ENCODE results near the gene MID1. TPM values are rescaled to one million over a fixed set of nuclear protein-coding genes. Genes with fewer than 3 reads are reported as not detected.

The MID1 gene
- total RNA-seq, 1 experiment from 2014 or later = 32.4 TPM

DNA sequence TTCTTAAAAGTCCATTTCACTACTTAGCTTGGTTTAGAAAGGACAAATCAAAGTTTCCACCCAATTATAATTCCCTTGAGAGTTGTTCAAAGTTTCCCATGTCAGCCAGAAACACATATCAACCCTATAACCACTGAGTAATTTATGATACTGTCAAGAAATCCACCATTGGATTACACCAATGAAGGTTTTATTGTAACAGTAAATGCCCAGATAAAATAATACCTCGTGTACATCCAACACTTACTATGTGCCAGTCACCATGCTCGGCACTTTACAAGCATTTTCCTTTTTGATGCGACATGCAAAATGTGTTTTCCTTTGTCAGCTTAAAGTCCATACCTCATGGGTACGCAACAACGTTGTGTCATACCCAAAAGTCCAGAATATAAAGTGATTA lies 64.0 kb downstream of the MID1 start:
- Histone ChIP-seq H3K36me3 (ENCODE audit: control insufficient read depth, insufficient read depth, low read length) (no peaks in the 10 kb centered on the region), H3K27ac (ENCODE audit: low read length) (no peak overlapping the region), H3K9me3 (ENCODE audit: control insufficient read depth, insufficient read depth, low read depth, low read length) (no peaks in the 10 kb centered on the region), H3K4me3 (ENCODE audit: low read depth in 2 of 2, low read length in 2 of 2) (no peak overlapping the region), H3K4me1 (ENCODE audit: control insufficient read depth, insufficient read depth, low read length) (no peaks in the 10 kb centered on the region; the same call in 1 of the 2 replicates), H3K27me3 (ENCODE audit: control insufficient read depth, insufficient read depth, low read length) (no peaks in the 10 kb centered on the region)
- intact Hi-C loops (cut with micrococcal nuclease; ENCODE audit: unreplicated experiment) = no loop called here
- no peak for DNase-seq (ENCODE audit: low read depth, low spot score)
- TF ChIP-seq TCF7L2 (IDR thresholded peaks at IDR 0.05; ENCODE audit: low read depth, low read length) (no peak), POLR2AphosphoS5 (IDR thresholded peaks at IDR 0.05; ENCODE audit: low read depth, low read length) (no peak)
- TF ChIP-seq, protein P1, sequence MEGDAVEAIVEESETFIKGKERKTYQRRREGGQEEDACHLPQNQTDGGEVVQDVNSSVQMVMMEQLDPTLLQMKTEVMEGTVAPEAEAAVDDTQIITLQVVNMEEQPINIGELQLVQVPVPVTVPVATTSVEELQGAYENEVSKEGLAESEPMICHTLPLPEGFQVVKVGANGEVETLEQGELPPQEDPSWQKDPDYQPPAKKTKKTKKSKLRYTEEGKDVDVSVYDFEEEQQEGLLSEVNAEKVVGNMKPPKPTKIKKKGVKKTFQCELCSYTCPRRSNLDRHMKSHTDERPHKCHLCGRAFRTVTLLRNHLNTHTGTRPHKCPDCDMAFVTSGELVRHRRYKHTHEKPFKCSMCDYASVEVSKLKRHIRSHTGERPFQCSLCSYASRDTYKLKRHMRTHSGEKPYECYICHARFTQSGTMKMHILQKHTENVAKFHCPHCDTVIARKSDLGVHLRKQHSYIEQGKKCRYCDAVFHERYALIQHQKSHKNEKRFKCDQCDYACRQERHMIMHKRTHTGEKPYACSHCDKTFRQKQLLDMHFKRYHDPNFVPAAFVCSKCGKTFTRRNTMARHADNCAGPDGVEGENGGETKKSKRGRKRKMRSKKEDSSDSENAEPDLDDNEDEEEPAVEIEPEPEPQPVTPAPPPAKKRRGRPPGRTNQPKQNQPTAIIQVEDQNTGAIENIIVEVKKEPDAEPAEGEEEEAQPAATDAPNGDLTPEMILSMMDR (IDR thresholded peaks at IDR 0.05) = no peak
- ChIA-PET POLR2A (interaction anchor here (0.7 kb wide), 1 partner anchor 17 kb away, joined by 3 read pairs; no protein-coding TSS in a partner anchor), CTCF (no interaction called here)
- in situ Hi-C loops (cut with HindIII; ENCODE audit: low pct_unique_long_range_greater_than_20kb, low sequenced_read_pairs) = no loop called here
- no peak for ATAC-seq
- no TSS peak for BruUV-seq (replicated peaks)

DNA sequence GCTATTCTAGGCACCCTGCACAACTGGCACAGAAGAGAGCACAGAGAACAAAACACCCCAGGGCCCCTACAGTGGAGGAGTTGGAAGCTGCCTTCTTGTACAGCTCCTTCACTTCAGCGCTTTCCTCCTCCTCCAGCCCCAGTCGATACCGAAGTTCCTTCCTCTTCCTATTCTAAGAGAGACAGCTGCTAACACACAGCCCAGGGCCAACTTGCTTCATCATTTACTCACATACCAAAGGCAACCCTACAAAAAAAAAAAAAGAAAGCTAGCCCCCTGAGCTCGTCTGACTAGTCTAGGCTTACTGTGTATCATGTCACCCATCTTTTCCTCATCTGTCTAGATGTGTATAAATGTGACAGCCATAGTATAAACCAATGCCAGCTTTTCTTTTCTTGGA lies 64.5 kb downstream of the MID1 start:
- POLR2A ChIA-PET = interaction anchor here (0.7 kb wide), 1 partner anchor 16 kb away, joined by 3 read pairs; no protein-coding TSS in a partner anchor
- in situ Hi-C loops (cut with HindIII; ENCODE audit: low pct_unique_long_range_greater_than_20kb, low sequenced_read_pairs) = no loop called here
- DNase-seq (ENCODE audit: low read depth, low spot score) (no peak), ATAC-seq (no peak)
- Histone ChIP-seq H3K36me3 (ENCODE audit: control insufficient read depth, insufficient read depth, low read length) (no peaks in the 10 kb centered on the region), H3K9me3 (ENCODE audit: control insufficient read depth, insufficient read depth, low read depth, low read length) (no peaks in the 10 kb centered on the region), H3K4me3 (ENCODE audit: low read depth in 2 of 2, low read length in 2 of 2) (no peak overlapping the region), H3K27ac (ENCODE audit: low read length) (no peak overlapping the region), H3K27me3 (ENCODE audit: control insufficient read depth, insufficient read depth, low read length) (no peaks in the 10 kb centered on the region), H3K4me1 (ENCODE audit: control insufficient read depth, insufficient read depth, low read length) (no peaks in the 10 kb centered on the region; the same call in 1 of the 2 replicates)
- TF ChIP-seq SIN3A (IDR thresholded peaks at IDR 0.05; ENCODE audit: borderline replicate concordance, insufficient read depth, low read depth, low read length) (no peak), POLR2AphosphoS5 (IDR thresholded peaks at IDR 0.05; ENCODE audit: low read depth, low read length) (no peak), TCF7L2 (IDR thresholded peaks at IDR 0.05; ENCODE audit: low read depth, low read length) (no peak)
- TF ChIP-seq, protein P1 (IDR thresholded peaks at IDR 0.05) = no peak
- TF ChIP-seq, protein P2, sequence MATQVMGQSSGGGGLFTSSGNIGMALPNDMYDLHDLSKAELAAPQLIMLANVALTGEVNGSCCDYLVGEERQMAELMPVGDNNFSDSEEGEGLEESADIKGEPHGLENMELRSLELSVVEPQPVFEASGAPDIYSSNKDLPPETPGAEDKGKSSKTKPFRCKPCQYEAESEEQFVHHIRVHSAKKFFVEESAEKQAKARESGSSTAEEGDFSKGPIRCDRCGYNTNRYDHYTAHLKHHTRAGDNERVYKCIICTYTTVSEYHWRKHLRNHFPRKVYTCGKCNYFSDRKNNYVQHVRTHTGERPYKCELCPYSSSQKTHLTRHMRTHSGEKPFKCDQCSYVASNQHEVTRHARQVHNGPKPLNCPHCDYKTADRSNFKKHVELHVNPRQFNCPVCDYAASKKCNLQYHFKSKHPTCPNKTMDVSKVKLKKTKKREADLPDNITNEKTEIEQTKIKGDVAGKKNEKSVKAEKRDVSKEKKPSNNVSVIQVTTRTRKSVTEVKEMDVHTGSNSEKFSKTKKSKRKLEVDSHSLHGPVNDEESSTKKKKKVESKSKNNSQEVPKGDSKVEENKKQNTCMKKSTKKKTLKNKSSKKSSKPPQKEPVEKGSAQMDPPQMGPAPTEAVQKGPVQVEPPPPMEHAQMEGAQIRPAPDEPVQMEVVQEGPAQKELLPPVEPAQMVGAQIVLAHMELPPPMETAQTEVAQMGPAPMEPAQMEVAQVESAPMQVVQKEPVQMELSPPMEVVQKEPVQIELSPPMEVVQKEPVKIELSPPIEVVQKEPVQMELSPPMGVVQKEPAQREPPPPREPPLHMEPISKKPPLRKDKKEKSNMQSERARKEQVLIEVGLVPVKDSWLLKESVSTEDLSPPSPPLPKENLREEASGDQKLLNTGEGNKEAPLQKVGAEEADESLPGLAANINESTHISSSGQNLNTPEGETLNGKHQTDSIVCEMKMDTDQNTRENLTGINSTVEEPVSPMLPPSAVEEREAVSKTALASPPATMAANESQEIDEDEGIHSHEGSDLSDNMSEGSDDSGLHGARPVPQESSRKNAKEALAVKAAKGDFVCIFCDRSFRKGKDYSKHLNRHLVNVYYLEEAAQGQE (IDR thresholded peaks at IDR 0.05; ENCODE audit: insufficient read depth in 1 of 2, low read depth in 2 of 2, low read length in 1 of 2) = no peak
- CTCF ChIA-PET = no interaction called here
- intact Hi-C loops (cut with micrococcal nuclease; ENCODE audit: unreplicated experiment) = no loop called here
- BruUV-seq (replicated peaks) = no TSS peak
